Prostate gland (tissue), 2 donors: ENCODE measurements around the gene RHBDD1. TPM values are rescaled to one million over a fixed set of nuclear protein-coding genes. Genes with fewer than 3 reads are reported as not detected.
A peak's percentile ranks its signal among the peaks of the same experiment; 100 is the strongest.

Source experiments
- DNase-seq: peaks from one replicate; pipeline ENCODE4 v3.0.0-alpha.2; 2019; ENCODE audit warnings: low spot score
- H3K27ac ChIP-seq, 2 donors: fragments of 200-600 bp; sonication (generic); 2 replicates each; pipeline ENCODE4 v1.5.1; 2017 to 2019
- H3K27me3 ChIP-seq: fragments of 200-600 bp; sonication (generic); replicated peaks from 2 replicates; pipeline ENCODE4 v1.5.1; 2019; ENCODE audit not compliant: insufficient read depth
- H3K36me3 ChIP-seq, 2 donors: fragments of 200-600 bp; sonication (generic); 1 replicate in 1 of 2; 2 replicates in 1 of 2; pipeline versions ENCODE4 v1.5.1 to v1.8.1; 2017 to 2019
- H3K4me1 ChIP-seq: fragments of 200-600 bp; sonication (generic); replicated peaks from 2 replicates; pipeline ENCODE4 v1.5.1; 2019
- H3K4me3 ChIP-seq, 2 donors: fragments of 200-600 bp; sonication (generic); 2 replicates each; pipeline ENCODE4 v1.5.1; 2017 to 2019
- H3K9me3 ChIP-seq: fragments of 200-600 bp; sonication (generic); 2 replicates; pipeline ENCODE4 v1.5.1; 2017
- POLR2A ChIP-seq: fragments of 450-650 bp; IDR thresholded peaks from one replicate; pipeline ENCODE4 v1.6.1; 2016; ENCODE audit warnings: antibody characterized with exemption, mild to moderate bottlenecking
- POLR2AphosphoS5 ChIP-seq: sonication (generic); formaldehyde crosslinking; IDR thresholded peaks from one replicate; pipeline ENCODE4 v1.6.1; 2017; ENCODE audit warnings: antibody characterized with exemption
- WGBS: methylation state at CpG from one replicate; pipeline ENCODE4 v1.1.5; 2018; 5-methylcytosine and 5-hydroxymethylcytosine counted together
- intact Hi-C: fragments of 100-400 bp; cut with DNase I; formaldehyde crosslinking; loops from one replicate; pipeline ENCODE4 v1.14.2; 2022
- total RNA-seq, 2 donors: library from RNA; depleted of rRNA; stranded (reverse); fragments of >200 nt; gene quantifications; one replicate each; pipeline ENCODE4 v1.1.0, GENCODE V29; 2016
- TF ChIP-seq, protein P1 (sequence below), 4 experiments: fragments of 200-600 bp in 2 of 4; fragments of 450-650 bp in 2 of 4; sonication (generic) in 2 of 4; IDR thresholded peaks; 1 replicate in 3 of 4; 2 replicates in 1 of 4; pipeline ENCODE4 v1.5.1; 2016 to 2019; ENCODE audit warnings: antibody characterized with exemption in 4 of 4, mild to moderate bottlenecking in 2 of 4, moderate library complexity in 2 of 4

RHBDD1 gene
- 10 to 100 TPM; 16.5 to 33.5 TPM for total RNA-seq

DNA sequence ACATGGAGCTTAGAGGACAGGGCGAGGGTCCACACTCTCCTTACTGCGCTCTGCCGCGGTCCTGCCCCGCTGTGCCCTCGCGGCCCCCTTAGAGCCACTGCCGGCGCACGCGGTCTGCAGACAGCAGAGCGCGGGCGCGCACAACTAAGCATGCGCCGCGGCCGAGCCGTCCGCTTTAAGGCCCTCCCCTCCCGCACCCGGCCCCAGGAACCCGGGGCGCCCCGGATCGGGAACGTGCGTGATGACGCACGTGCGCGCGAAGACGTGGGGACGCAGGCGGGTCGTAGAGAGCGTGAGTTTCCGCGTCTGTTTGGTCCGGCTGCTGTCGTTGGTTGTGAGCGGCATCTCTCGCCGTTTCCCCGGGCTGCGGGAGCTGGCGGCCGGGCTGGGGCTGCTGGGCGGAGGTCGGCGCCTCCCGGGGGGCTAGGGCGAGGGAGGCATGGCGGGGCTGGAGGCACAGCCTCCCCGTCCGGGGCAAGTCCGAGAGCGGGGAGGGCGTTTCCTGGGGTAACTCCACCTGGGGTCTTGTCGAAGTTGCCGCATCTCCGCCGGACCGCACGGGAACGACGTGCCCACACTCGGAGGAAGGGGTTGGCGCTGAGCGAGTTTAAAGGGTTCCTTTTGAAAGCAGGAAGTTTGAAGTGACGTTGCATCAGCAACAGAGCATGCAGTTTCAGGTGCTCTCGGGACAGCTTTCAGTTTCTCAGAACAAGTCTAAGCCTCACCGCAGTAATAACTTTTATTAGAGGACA is at the start of gene RHBDD1:
Gene RHBDD1, plus strand, starts transcription at position 259 of the 752 bp plus-strand sequence. CDS start 28,640 bp downstream, outside the sequence.
- H3K4me3 ChIP-seq: peak within 1 kb of the TSS; percentile 60 to 82
- no peaks in the 10 kb centered on the region for H3K27me3 ChIP-seq
- WGBS: under 1% methylated on average over 62 of the region's 75 CpGs
- H3K36me3 ChIP-seq: no peaks in the 10 kb centered on the region
- H3K4me1 ChIP-seq: peaks cover 7% of the 10 kb centered on the region
- DNase-seq: peak; percentile 89
- peak within 1 kb of the TSS; percentile 96 to 99 for H3K27ac ChIP-seq
- H3K9me3 ChIP-seq: no peaks in the 10 kb centered on the region
- intact Hi-C loops: loop anchor here (10.0 kb wide), 1 partner anchor 139 kb away; no protein-coding TSS in a partner anchor
- TF ChIP-seq POLR2A: peak; percentile 70
- peak; percentile 79 for TF ChIP-seq POLR2AphosphoS5
- TF ChIP-seq, protein P1, sequence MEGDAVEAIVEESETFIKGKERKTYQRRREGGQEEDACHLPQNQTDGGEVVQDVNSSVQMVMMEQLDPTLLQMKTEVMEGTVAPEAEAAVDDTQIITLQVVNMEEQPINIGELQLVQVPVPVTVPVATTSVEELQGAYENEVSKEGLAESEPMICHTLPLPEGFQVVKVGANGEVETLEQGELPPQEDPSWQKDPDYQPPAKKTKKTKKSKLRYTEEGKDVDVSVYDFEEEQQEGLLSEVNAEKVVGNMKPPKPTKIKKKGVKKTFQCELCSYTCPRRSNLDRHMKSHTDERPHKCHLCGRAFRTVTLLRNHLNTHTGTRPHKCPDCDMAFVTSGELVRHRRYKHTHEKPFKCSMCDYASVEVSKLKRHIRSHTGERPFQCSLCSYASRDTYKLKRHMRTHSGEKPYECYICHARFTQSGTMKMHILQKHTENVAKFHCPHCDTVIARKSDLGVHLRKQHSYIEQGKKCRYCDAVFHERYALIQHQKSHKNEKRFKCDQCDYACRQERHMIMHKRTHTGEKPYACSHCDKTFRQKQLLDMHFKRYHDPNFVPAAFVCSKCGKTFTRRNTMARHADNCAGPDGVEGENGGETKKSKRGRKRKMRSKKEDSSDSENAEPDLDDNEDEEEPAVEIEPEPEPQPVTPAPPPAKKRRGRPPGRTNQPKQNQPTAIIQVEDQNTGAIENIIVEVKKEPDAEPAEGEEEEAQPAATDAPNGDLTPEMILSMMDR (IDR thresholded peaks at IDR 0.05): peak in 1 of 4 experiments; percentile 14

- Histone ChIP-seq H3K4me1 (peaks cover under 1% of the 10 kb centered on the region), H3K27me3 (no peaks in the 10 kb centered on the region), H3K9me3 (no peaks in the 10 kb centered on the region), H3K27ac (peak overlapping the region in 1 of 2 donors; percentile 4), H3K4me3 (no peak overlapping the region), H3K36me3 (no peaks in the 10 kb centered on the region)
- DNase-seq: no peak
- intact Hi-C loops: no loop called here
- TF ChIP-seq POLR2A (no peak), POLR2AphosphoS5 (no peak)
- TF ChIP-seq, protein P1 (IDR thresholded peaks at IDR 0.05): no peak
Observed at GRCh38 chr2:226788064-226788463, 47.8 kb upstream of the RHBDD1 start.

DNA sequence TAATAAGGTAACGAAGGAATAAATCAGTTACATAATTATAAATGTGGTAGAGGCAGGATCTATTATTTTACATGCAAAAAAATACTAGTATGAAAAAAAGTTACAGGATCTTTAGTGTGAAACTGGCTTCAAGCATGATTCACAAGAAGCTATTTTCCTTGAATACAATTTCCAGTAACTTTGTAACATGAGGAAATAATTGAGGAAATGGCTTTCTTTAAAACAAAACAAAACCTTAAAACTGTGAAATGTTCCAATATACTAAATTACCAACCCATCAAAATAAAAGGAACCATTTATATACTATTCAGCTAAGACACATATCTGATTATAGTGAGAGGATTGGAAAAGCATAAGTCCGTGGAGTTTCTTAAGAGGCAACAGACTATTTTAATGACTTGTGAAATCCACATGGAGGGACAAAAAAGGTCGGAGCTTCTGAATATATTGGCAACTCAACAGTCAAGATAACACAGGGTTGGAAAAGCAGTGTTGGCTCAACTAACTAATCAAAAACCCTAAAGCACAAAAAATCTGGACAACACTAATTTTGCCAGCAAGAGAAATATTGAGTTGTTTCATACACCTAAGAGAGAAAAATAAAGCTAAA is 46.9 kb upstream of the RHBDD1 start:
- WGBS: 37% methylated on average over 3 of the region's 3 CpGs
- no peaks in the 10 kb centered on the region for H3K36me3 ChIP-seq
- peak overlapping the region; percentile 4 to 13 for H3K27ac ChIP-seq
- no peak overlapping the region for H3K4me3 ChIP-seq
- TF ChIP-seq POLR2A (no peak), POLR2AphosphoS5 (no peak)
- TF ChIP-seq, protein P1 (IDR thresholded peaks at IDR 0.05): no peak
- H3K4me1 ChIP-seq: no peaks in the 10 kb centered on the region
- no peaks in the 10 kb centered on the region for H3K27me3 ChIP-seq
- intact Hi-C loops: no loop called here
- no peaks in the 10 kb centered on the region for H3K9me3 ChIP-seq
- DNase-seq: no peak

GRCh38 chr2:226790011-226790410 is 45.8 kb upstream of the RHBDD1 start:
- no peaks in the 10 kb centered on the region for H3K27me3 ChIP-seq
- H3K9me3 ChIP-seq: no peaks in the 10 kb centered on the region
- no peak overlapping the region for H3K4me3 ChIP-seq
- H3K36me3 ChIP-seq: no peaks in the 10 kb centered on the region
- TF ChIP-seq POLR2A: no peak
- TF ChIP-seq POLR2AphosphoS5: no peak
- TF ChIP-seq, protein P1 (IDR thresholded peaks at IDR 0.05): no peak
- H3K4me1 ChIP-seq: no peaks in the 10 kb centered on the region
- WGBS: 84% methylated on average over 1 of the region's 1 CpG
- intact Hi-C loops: loop anchor here (10.0 kb wide), 2 partner anchors 135 to 575 kb away; no protein-coding TSS in a partner anchor
- no peak for DNase-seq
- no peak overlapping the region for H3K27ac ChIP-seq
